NCI-H2107 (cell line): ENCODE data around the gene ANKRD62.
A peak's percentile ranks its signal among the peaks of the same experiment; 100 is the strongest.
"Not testable (repeated sequence)": the region's sequence is repeated elsewhere in the genome, so short reads cannot be mapped to it uniquely, and the experiment has no call there.

ENCODE experiments used
- DNase-seq: peaks from one replicate; lab custom pipeline; 2025; lab: John Stamatoyannopoulos, UW

The ANKRD62 gene

DNA sequence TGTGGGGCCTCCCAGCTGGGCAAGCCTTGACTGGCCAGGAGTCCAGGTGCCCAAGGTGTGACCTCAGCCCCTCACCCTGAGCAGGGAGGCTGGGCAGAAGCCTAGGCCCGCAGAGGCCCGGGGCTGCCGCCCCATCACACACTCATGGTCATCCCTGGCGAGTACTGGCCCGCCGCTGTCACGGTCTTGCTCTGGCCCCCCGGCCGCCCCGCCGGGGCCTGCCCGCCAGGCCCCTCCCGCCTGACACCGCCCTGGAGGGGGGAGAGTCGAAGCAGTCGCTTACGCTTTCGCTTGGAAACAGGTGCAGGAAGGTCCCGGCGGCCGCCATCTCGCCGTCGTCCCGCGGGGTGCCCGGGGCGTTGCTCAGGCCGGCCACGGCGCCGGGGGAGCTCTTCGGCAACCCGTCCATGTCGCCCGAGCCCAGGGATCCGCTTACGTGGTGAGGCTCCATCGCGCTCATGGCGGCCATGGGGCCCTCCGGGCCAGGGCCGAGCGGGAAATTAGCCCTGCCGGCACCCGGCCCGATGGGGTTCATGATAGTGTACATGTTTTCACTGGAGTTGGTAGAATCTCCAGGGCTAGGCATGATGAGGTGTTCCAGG lies 26.6 kb upstream of the ANKRD62 start:
- no peak for DNase-seq

- DNase-seq = no peak
Measured at GRCh38 chr18:12067671-12068070, 26.0 kb upstream of the ANKRD62 start.

DNA sequence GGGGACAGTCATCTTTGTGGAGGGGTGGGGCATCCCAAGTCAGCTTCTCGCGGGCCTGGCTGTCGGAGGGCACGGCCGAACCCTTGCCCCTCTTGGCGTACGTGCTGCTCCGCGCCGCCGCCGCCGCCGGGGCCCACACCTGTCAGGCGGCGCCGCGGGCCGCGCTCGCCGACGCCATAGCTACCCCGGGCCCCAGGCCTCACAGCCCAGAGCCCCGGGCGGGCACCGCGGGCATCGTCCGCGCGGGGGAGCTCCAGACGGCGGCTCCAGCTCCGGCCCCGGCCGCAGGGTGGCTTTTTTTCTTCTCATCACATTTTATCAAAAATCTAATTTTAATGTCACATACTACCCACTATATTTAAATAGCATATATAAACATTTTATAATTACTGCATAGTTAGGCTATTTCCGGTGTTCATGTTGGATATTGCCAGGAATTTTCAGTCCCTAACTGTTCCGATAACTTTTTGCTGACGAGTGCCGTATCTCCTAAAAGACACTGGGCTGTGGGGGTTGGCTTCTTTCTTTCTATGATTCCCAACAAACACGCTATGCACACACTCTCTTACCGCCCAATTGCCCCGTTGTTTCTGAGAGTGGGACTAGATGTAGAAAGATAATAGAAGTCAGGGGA lies 25.2 kb upstream of the ANKRD62 start:
- not testable (repeated sequence) for DNase-seq

- no peak for DNase-seq
Measured at GRCh38 chr18:12068950-12069320, 24.7 kb upstream of the ANKRD62 start.

- not testable (repeated sequence) for DNase-seq
Measured at GRCh38 chr18:12071066-12071465, 22.6 kb upstream of the ANKRD62 start.

DNA sequence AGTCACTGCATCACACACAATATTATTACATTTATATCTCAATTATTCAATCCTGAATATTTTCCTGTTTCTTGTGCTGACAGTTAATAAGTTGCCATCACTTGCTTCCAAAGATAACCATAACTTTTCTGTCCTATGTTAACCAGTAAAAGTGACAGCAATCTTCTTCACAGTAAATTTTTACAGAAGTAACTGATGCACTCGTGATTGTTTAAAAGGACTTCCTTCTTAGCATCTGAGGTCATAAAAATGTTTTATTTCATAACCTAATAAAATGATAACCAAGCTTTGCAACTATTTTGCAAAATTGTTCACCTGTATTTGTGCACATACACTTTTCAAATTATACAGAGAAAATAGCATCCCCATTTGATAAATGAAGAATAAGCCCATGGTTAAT lies 20.6 kb upstream of the ANKRD62 start:
- no peak for DNase-seq

GRCh38 chr18:12074736-12075135 lies 18.9 kb upstream of the ANKRD62 start:
- DNase-seq = no peak

GRCh38 chr18:12076424-12077140 lies 17.1 kb upstream of the ANKRD62 start:
- no peak for DNase-seq

- not testable (repeated sequence) for DNase-seq
Measured at GRCh38 chr18:12077994-12078393, 15.6 kb upstream of the ANKRD62 start.

- DNase-seq = no peak
Measured at GRCh38 chr18:12079491-12080237, 14.0 kb upstream of the ANKRD62 start.

DNA sequence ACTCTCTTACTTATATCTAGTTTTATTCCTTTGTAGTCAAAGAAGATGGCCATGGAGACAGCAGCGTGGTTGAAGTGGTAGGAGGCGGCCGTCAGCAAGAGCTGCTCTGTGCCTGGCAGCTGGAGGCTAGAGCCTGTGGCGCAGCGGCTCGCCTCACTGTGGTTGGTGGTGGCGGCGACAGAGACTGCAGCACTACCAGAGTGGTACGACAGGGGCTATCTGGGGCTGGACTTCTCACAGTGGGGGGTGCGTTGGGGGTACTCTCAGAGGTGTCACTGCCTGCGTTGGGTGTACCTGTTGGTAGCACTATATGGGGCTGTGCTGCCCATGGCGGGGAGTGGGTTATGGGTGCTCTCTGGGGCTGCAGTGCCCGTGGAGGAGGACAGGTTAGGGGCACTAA lies 8.5 kb upstream of the ANKRD62 start:
- no peak for DNase-seq

- no peak for DNase-seq
Measured at GRCh38 chr18:12085786-12086185, 7.9 kb upstream of the ANKRD62 start.

DNA sequence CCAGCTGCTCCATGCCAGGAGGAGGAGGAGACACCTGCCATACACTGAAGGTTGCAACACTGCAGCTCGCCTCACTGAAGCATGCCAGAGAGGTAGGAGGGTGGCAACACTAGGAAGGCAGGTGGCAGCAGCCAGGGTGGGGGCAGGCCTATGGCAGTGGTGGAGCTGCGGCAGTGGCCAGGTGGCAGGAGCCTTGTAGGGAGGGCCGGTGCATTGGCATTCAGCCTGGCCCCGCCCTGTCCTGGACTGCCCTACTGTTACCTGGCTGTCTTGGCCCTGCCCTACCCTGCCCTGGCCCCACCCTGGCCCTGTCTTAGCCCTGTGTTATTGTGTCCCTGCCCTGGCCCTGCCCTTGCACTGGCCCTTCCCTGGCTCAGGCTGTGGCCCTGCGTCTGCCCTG lies 7.4 kb upstream of the ANKRD62 start:
- DNase-seq = peak; percentile 5

DNA sequence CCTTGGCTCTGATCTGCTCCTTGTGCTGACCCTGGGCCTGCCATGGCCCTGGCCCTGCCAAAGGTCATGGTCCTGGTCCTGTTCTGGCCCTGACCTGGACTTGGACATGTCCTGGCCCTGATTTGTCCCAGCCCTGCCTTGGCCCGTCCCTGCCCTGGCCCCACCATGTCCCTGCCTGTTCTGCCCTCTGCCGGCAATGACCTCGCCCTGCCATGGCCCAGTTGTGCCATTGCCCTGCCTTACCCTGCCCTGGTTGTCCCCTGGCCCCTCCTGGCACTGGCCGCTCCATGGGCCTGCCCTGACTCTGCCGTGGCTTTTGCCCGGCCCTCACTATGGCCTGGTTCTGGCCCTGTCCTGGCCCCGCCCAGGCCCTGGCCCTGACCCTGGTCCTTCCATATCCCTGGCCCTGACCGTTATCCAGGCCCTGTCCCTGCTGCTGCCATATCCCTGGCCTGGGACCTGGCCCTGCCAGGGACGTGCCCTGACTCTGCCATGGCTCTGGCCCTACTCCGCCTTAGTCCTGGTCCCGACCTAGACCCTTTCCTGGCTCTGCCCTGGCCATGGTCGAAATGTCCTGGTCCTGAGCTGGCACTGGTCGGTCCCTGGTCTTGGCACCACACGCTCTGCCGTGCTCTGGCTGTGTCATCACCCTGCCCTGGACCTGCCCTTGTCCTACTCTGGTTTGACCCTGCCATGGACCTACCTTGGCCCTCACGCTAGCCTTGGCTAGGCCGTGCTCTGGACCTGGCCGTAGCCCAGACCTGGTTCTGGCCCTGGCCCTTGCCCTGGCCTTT lies 6.8 kb upstream of the ANKRD62 start:
- DNase-seq = no peak

DNA sequence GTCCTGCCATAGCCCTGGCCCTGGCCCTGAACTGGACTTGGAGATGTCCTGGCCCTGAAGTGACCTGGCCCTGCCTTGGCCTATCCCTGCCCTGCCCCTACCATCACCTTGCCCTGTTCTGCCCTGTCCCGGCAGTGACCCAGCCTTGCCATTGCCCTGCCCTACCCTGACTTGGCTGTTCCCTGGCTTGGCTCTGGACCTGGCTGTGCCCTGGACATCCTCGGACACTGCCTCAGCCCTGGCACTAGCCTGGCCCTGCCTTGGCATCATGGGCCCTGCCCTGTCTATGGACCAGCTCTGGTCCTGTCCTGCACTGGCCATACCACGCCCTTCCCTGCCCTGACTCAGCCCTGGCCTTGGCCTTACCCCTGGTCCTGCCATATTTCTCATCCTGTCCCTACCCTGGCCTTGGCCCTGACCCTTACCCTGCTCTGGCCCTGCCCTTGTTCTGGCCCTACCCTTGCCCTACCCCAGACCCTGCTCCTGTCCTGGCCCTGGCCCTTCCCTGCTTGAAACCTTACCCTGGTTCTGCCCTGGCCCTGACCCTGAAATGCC lies 6.1 kb upstream of the ANKRD62 start:
- no peak for DNase-seq

DNA sequence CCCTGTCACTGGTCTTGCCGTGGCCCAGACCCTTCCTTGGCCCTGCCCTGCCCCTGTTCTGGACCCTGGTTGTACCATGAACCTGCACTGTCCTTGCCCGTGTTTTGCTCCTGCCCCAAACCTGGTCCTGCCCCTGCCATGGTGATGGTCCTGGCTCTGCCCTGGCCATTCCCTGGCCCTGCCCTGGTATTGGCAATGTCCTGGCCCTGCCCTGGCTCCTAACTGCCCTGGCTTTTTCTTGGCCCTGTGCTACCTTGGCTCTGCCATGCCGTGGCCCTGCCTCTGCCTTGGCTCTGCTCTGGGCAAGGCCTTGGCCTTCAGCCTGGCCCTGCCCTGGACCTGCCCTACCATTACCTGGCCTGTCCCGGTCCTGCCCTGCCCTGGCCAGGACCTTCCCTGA lies 5.5 kb upstream of the ANKRD62 start:
- DNase-seq = no peak

DNA sequence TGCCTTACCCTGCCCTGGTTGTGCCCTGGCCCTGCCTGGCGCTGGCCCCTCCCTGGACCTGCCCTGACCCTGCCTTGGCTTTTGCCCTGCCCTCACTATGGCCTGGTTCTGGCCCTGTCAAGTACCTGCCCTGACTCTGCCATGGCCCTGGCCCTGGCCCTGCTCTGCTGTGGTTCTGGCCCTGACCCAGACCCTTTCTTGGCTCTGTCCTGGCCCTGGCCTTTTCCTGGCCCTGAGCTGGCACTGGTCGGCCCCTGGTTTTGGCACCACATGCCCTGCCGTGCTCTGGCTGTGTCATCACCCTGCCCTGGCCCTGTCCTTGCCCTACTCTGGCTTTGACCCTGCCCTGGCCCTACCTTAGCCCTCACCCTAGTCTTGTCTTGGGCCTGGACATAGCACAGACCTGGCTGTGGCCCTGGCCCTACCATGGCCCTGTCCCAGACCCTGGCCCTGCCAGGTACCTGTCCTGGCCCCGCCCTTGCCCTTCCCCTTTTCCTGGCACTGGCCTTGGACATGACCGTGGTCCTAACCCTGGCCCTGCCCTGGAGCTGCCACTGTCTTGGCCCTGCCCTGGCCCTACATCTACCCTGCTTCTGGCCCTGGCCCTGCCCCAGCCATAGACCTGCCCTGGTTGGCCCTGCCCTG lies 4.8 kb upstream of the ANKRD62 start:
- DNase-seq = no peak

DNA sequence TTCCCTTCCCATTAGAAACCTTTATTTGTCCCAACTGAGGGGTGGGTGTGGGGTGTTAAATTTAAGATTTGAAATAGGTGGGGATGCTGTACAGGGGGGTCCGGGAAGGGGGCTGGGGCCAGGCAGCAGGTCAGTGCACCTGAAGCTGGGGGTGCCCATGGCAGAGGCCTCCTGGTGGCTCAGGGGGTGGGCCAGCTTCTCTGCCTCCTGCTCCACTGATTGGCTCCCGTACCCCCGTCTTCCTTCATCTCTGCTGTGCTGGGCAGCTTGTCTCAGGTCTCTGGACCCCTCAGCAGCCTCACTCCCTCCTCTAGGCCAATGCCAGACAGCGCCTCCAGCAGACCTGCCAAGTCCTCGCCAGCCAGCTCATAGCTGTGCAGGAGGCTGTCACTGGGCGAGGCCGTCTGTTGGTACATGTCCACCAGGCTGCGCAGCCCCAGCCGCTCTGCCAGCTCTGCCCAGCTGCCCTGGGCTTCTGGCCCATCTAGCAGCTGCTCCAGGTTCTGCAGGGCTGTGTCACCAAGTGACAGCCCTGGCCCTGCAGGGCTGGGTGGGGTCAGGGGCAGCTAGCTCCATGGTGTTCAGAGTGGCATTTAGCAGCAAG lies 2.0 kb upstream of the ANKRD62 start:
- no peak for DNase-seq

DNA sequence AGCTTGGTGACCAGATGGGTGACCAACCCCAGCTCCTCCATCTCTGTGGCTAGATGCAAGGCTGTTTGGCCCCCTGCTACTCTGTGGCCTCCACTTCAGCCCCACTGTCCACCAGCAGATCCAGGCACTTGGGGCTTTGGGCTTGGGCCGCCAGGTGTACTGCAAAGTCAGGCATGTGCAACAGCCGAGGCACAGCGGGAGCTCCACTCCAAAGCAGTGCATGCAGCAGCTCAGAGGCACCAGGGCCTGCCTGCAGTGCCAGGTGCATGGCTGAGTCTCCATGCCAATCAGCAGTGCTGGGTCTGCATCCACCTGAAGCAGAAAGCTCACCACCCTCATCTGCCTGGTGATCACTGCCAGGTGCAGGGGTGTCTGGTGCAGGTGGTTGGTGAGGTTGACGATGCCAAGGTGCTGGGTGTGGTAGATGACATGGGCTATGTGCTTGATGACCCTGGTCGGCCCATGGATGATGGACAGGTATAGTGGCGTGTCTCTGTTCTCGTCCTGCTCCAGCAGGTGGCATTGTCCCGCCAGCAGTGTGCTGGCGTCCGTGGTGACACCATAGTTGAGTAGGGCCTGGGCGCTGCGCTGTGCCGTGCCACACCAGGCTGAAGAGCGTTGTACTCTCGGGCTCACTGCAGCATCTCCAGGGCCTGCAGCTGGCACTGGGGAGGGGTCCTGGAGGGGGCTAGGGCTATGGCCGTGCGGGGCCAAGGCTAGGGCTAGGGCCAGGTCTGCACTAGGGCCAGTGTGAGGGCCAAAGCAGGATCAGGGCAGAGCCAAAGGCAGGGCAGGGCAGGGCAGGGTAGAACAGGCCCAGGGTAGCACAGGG lies 1.0 kb upstream of the ANKRD62 start:
- DNase-seq = no peak

GRCh38 chr18:12098374-12098773 lies 4.7 kb downstream of the ANKRD62 start:
- no peak for DNase-seq
